Stomach (tissue), 4 donors: Measurements from ENCODE around the gene FSTL4.

Source experiments
- CTCF ChIP-seq, 7 experiments: fragments of 450-650 bp in 4 of 7; fragments of 200-600 bp in 3 of 7; sonication (generic) in 3 of 7; IDR thresholded peaks; one replicate each; pipeline ENCODE4 v1.5.1; 2016 to 2019; ENCODE audit warnings: antibody characterized with exemption in 7 of 7, control low read depth in 2 of 7, mild to moderate bottlenecking in 1 of 7
- EP300 ChIP-seq: sonication (generic); formaldehyde crosslinking; IDR thresholded peaks from one replicate; pipeline ENCODE4 v1.6.1; 2017; ENCODE audit warnings: antibody characterized with exemption
- POLR2A ChIP-seq, 4 donors: fragments of 450-650 bp; IDR thresholded peaks; one replicate each; pipeline ENCODE4 v1.6.1; 2016; ENCODE audit warnings: antibody characterized with exemption in 4 of 4, control low read depth in 2 of 4, mild to moderate bottlenecking in 1 of 4, moderate library complexity in 1 of 4
- POLR2AphosphoS5 ChIP-seq, 3 donors: sonication (generic); formaldehyde crosslinking; IDR thresholded peaks; one replicate each; pipeline ENCODE4 v1.6.1; 2016; ENCODE audit warnings: antibody characterized with exemption in 3 of 3

- TF ChIP-seq POLR2A (IDR thresholded peaks at IDR 0.05), result no peak
- no peak for TF ChIP-seq POLR2AphosphoS5 (IDR thresholded peaks at IDR 0.05)
- TF ChIP-seq CTCF (IDR thresholded peaks at IDR 0.05), result no peak
- no peak for TF ChIP-seq EP300
Measured at GRCh38 chr5:133453084-133453780, 159.1 kb downstream of the FSTL4 start.
